Endothelial cell of umbilical vein (primary cell): ENCODE measurements around the gene SEC24C. TPM values are rescaled to one million over a fixed set of nuclear protein-coding genes. Genes with fewer than 3 reads are reported as not detected.

Source experiments
- BruUV-seq: library from RNA; stranded (reverse); fragments of 400-500 nt; replicated peaks from 2 replicates; lab custom pipeline; 2021; lab: Mats Ljungman, UMichigan
- CTCF ChIA-PET: fragments of 300-600, 350-600 bp; sonication (Branson Sonifier 250); formaldehyde crosslinking; loops from one replicate; lab custom pipeline; 2021; ENCODE audit warnings: antibody characterized with exemption, inconsistent platforms; lab: Charles Lee
- POLR2A ChIA-PET: fragments of 300-600, 350-600 bp; sonication (Branson Sonifier 250); formaldehyde crosslinking; loops from one replicate; lab custom pipeline; 2021; ENCODE audit warnings: antibody characterized with exemption, inconsistent platforms; lab: Charles Lee
- DNase-seq: peaks from one replicate; pipeline ENCODE4 v3.0.0-alpha.2; 2011; ENCODE audit warnings: low read depth, low spot score
- FAIRE-seq: peaks from 2 replicates; lab custom pipeline; 2011; peaks lifted over from hg19 to GRCh38; lab: Jason Lieb, UNC
- H2AFZ ChIP-seq: 2 replicates; pipeline ENCODE4 v1.6.0; 2012; ENCODE audit warnings: low read depth, low read length, control low read depth, inconsistent platforms
- H3K27ac ChIP-seq: 2 replicates; pipeline ENCODE4 v1.5.1; 2011; ENCODE audit warnings: low read depth, mild to moderate bottlenecking, control low read depth, low read length, moderate library complexity; ENCODE audit not compliant: insufficient read depth
- H3K27me3 ChIP-seq, 2 experiments: 2 replicates each; pipeline versions ENCODE4 v1.6.0 to v1.6.1; 2011; ENCODE audit warnings: low read length in 2 of 2, mixed read lengths in 1 of 2; ENCODE audit not compliant: control insufficient read depth in 2 of 2, insufficient read depth in 2 of 2
- H3K36me3 ChIP-seq, 2 experiments: 2 replicates in 1 of 2; 3 replicates in 1 of 2; pipeline ENCODE4 v1.5.1; 2011; ENCODE audit warnings: low read length in 2 of 2, mild to moderate bottlenecking in 1 of 2, moderate library complexity in 1 of 2; ENCODE audit not compliant: control insufficient read depth in 2 of 2, insufficient read depth in 2 of 2; ENCODE audit errors: extremely low read depth in 1 of 2
- H3K4me1 ChIP-seq: 3 replicates; pipeline ENCODE4 v1.5.1; 2011; ENCODE audit warnings: mild to moderate bottlenecking, low read length; ENCODE audit not compliant: control insufficient read depth, insufficient read depth; ENCODE audit errors: extremely low read depth
- H3K4me2 ChIP-seq: 2 replicates; pipeline ENCODE4 v1.6.1; 2011; ENCODE audit warnings: low read length, control low read depth, mixed read lengths; ENCODE audit not compliant: insufficient read depth
- H3K4me3 ChIP-seq, 3 experiments: fragments of 200-600 bp in 1 of 3; sonication (generic), shearing (Covaris generic) in 1 of 3; replicated peaks in 1 of 3; 2 replicates each; pipeline ENCODE4 v1.5.1; 2011 to 2016; ENCODE audit warnings: control low read depth in 3 of 3, low read length in 3 of 3, mild to moderate bottlenecking in 2 of 3, inconsistent platforms in 1 of 3, low read depth in 1 of 3, moderate library complexity in 1 of 3; ENCODE audit not compliant: insufficient read depth in 1 of 3
- H3K79me2 ChIP-seq: 2 replicates; pipeline ENCODE4 v1.6.0; 2012; ENCODE audit warnings: low read length, inconsistent platforms; ENCODE audit not compliant: control insufficient read depth, insufficient read depth
- H3K9ac ChIP-seq: replicated peaks from 2 replicates; pipeline ENCODE3; 2011; ENCODE audit warnings: low read length, control low read depth; ENCODE audit not compliant: insufficient read depth; ENCODE audit errors: extremely low read depth
- H3K9me1 ChIP-seq: replicated peaks from 3 replicates; pipeline ENCODE4 v1.6.0; 2011; ENCODE audit warnings: mild to moderate bottlenecking, low read length; ENCODE audit not compliant: control insufficient read depth, insufficient read depth; ENCODE audit errors: extremely low read depth
- H3K9me3 ChIP-seq: replicated peaks from 2 replicates; pipeline ENCODE4 v1.5.1; 2012; ENCODE audit warnings: low read length, inconsistent platforms; ENCODE audit not compliant: control insufficient read depth, insufficient read depth
- H4K20me1 ChIP-seq: replicated peaks from 2 replicates; pipeline ENCODE3; 2011; ENCODE audit warnings: mild to moderate bottlenecking, low read length; ENCODE audit not compliant: control insufficient read depth, insufficient read depth; ENCODE audit errors: extremely low read depth
- EZH2 ChIP-seq: IDR thresholded peaks from 2 replicates; pipeline ENCODE4 v1.6.1; 2012; ENCODE audit warnings: borderline replicate concordance, low read depth, mild to moderate bottlenecking, moderate library complexity, low read length, inconsistent platforms; ENCODE audit not compliant: severe bottlenecking
- FOS ChIP-seq: IDR thresholded peaks from 2 replicates; pipeline ENCODE4 v1.6.1; 2011; ENCODE audit warnings: mild to moderate bottlenecking, low read length, moderate library complexity, borderline replicate concordance; ENCODE audit not compliant: insufficient read depth
- GATA2 ChIP-seq: IDR thresholded peaks from 2 replicates; pipeline ENCODE4 v1.7.0; 2011; ENCODE audit warnings: low read depth, mild to moderate bottlenecking, moderate library complexity, mixed read lengths, low read length; ENCODE audit not compliant: insufficient read length, insufficient read depth
- MYC ChIP-seq: IDR thresholded peaks from one replicate; pipeline ENCODE4 v1.6.1; 2011; ENCODE audit warnings: mild to moderate bottlenecking, low read depth, low read length
- POLR2A ChIP-seq: IDR thresholded peaks from 2 replicates; pipeline ENCODE4 v1.6.1; 2012; ENCODE audit warnings: low read depth, mild to moderate bottlenecking, control low read depth, low read length
- POLR2AphosphoS5 ChIP-seq: IDR thresholded peaks from 2 replicates; pipeline ENCODE4 v1.6.1; 2012; ENCODE audit warnings: low read depth, mild to moderate bottlenecking, control low read depth, low read length, moderate library complexity; ENCODE audit not compliant: insufficient read depth
- dilution Hi-C: fragments of 300-500 bp; cut with MboI; formaldehyde crosslinking; loops from one replicate; pipeline ENCODE4 v1.15.0; 2019; ENCODE audit warnings: low sequenced_read_pairs; ENCODE audit not compliant: extremely low pct_ligation_motif_present
- intact Hi-C: fragments of 100-400 bp; cut with micrococcal nuclease; formaldehyde crosslinking; loops from one replicate; pipeline ENCODE4 v1.10.0; 2022
- polyA plus RNA-seq, 4 experiments: library from polyadenylated mRNA; depleted of rRNA in 3 of 4; stranded (reverse) in 3 of 4; unstranded in 1 of 4; fragments of >200 nt; gene quantifications; 2 replicates each; pipeline versions ENCODE4 v1.2.1 to v1.2.3, GENCODE V29; 2011 to 2012; ENCODE audit warnings: missing spikeins in 1 of 4
- total RNA-seq: library from RNA; stranded (reverse); gene quantifications from 2 replicates; pipeline ENCODE4 v1.2.3, GENCODE V29; 2021
- TF ChIP-seq, protein P1 (sequence below): IDR thresholded peaks from 2 replicates; pipeline ENCODE4 v1.6.1; 2011; ENCODE audit not compliant: insufficient read depth, insufficient read length

Gene SEC24C
- total and polyA plus RNA-seq, 2 donors (not counting 3 experiments of a cell fraction or from before 2014, with no cell fraction given): 95.5 to 108 TPM

DNA sequence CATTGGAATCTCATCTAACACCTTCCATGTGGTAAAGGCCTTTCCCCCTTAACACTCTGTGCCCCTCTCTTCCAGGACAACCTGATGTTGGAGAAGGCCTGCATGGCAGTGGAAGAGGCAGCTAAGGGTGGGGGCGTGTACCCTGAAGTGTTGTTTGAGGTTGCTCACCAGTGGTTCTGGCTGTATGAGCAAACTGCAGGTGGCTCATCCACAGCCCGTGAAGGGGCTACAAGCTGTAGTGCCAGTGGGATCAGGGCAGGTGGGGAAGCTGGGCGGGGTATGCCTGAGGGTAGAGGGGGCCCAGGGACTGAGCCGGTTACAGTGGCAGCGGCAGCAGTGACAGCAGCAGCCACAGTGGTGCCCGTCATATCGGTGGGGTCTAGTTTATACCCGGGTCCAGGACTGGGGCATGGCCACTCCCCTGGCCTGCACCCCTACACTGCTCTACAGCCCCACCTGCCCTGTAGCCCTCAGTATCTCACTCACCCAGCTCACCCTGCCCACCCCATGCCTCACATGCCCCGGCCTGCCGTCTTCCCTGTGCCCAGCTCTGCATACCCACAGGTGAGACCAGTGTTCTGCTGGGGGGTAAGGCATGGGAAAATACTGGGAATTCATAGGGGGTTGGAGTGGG is 54.9 kb downstream of the SEC24C start:
- intact Hi-C loops: no loop called here
- no peaks in the 10 kb centered on the region for H3K79me2 ChIP-seq
- no TSS peak for BruUV-seq
- DNase-seq (no peak), FAIRE-seq (no peak)
- H3K9ac ChIP-seq: no peak overlapping the region
- POLR2A ChIA-PET: no interaction called here
- H3K9me3 ChIP-seq: no peaks in the 10 kb centered on the region
- no peaks in the 10 kb centered on the region for H4K20me1 ChIP-seq
- no peak overlapping the region for H2AFZ ChIP-seq
- H3K36me3 ChIP-seq: peaks cover 29 to 71% of the 10 kb centered on the region in 2 experiments
- no peak overlapping the region for H3K4me3 ChIP-seq
- H3K9me1 ChIP-seq: no peaks in the 10 kb centered on the region
- CTCF ChIA-PET: interaction anchor here (0.9 to 1.5 kb wide), 4 partner anchors 11 to 57 kb away, joined by 3 read pairs; no protein-coding TSS in a partner anchor
- H3K27me3 ChIP-seq: no peaks in the 10 kb centered on the region
- no peak overlapping the region for H3K27ac ChIP-seq
- no peak overlapping the region for H3K4me2 ChIP-seq
- no peaks in the 10 kb centered on the region for H3K4me1 ChIP-seq
- dilution Hi-C loops: no loop called here
- TF ChIP-seq FOS: no peak
- TF ChIP-seq POLR2A: peak; percentile 8

- Histone ChIP-seq H3K79me2 (no peaks in the 10 kb centered on the region), H2AFZ (no peak overlapping the region), H3K27me3 (no peaks in the 10 kb centered on the region), H3K36me3 (peaks cover 23 to 62% of the 10 kb centered on the region in 2 experiments), H3K9me3 (no peaks in the 10 kb centered on the region), H3K9ac (no peak overlapping the region), H4K20me1 (no peaks in the 10 kb centered on the region), H3K4me3 (no peak overlapping the region), H3K27ac (no peak overlapping the region), H3K4me1 (no peaks in the 10 kb centered on the region), H3K9me1 (no peaks in the 10 kb centered on the region), H3K4me2 (no peak overlapping the region)
- no peak for FAIRE-seq
- CTCF ChIA-PET: interaction anchor here (1.0 kb wide), 2 partner anchors 10 to 11 kb away, joined by 3 to 5 read pairs; no protein-coding TSS in a partner anchor
- intact Hi-C loops: no loop called here
- POLR2A ChIA-PET: interaction anchor here (0.9 kb wide), 1 partner anchor 10 kb away, joined by 3 read pairs; no protein-coding TSS in a partner anchor
- no peak for TF ChIP-seq POLR2AphosphoS5
- TF ChIP-seq, protein P1, sequence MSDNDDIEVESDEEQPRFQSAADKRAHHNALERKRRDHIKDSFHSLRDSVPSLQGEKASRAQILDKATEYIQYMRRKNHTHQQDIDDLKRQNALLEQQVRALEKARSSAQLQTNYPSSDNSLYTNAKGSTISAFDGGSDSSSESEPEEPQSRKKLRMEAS: no peak
- no peak for TF ChIP-seq POLR2A
- TF ChIP-seq MYC: no peak
- TF ChIP-seq EZH2: no peak
- no peak for TF ChIP-seq GATA2
- dilution Hi-C loops: no loop called here
- no peak for DNase-seq
- no TSS peak for BruUV-seq
Measured at GRCh38 chr10:73799899-73800559, 55.9 kb downstream of the SEC24C start.
